Lung (tissue), 12 donors: ENCODE results near the gene KLHL6. TPM values are rescaled to one million over a fixed set of nuclear protein-coding genes. Genes with fewer than 3 reads are reported as not detected.

Experiments used
- ATAC-seq: fragments of 200-7000 bp; cut with Tn5 transposase; one replicate; pipeline ENCODE4 v1.9.1; 2020; ENCODE audit warnings: moderate number of reproducible peaks; ENCODE audit not compliant: insufficient read depth, low FRiP score
- DNase-seq, 3 donors: peaks; one replicate each; pipeline ENCODE4 v3.0.0-alpha.2; 2013 to 2017
- H3K27ac ChIP-seq, 2 donors: one replicate each; pipeline ENCODE4 v1.5.1; 2013; ENCODE audit warnings: mild to moderate bottlenecking in 2 of 2, moderate library complexity in 2 of 2, control low read depth in 1 of 2, inconsistent platforms in 1 of 2, low read depth in 1 of 2, low read length in 1 of 2
- H3K27me3 ChIP-seq, 3 donors: one replicate each; pipeline ENCODE4 v1.5.1; 2013; ENCODE audit warnings: low read length in 2 of 3; ENCODE audit not compliant: control insufficient read depth in 3 of 3, insufficient read depth in 3 of 3
- H3K36me3 ChIP-seq, 4 donors: one replicate each; pipeline ENCODE4 v1.5.1; 2013; ENCODE audit warnings: low read length in 4 of 4, mild to moderate bottlenecking in 1 of 4, moderate library complexity in 1 of 4; ENCODE audit not compliant: control insufficient read depth in 4 of 4, insufficient read depth in 4 of 4
- H3K4me1 ChIP-seq, 5 donors: one replicate each; pipeline ENCODE4 v1.5.1; 2013; ENCODE audit warnings: low read length in 5 of 5, mild to moderate bottlenecking in 2 of 5, moderate library complexity in 1 of 5; ENCODE audit not compliant: control insufficient read depth in 5 of 5, insufficient read depth in 5 of 5
- H3K4me3 ChIP-seq: one replicate; pipeline ENCODE4 v1.5.1; 2013; ENCODE audit warnings: mild to moderate bottlenecking, control low read depth, moderate library complexity
- H3K9ac ChIP-seq, 2 donors: one replicate each; pipeline ENCODE4 v1.5.1; 2013; ENCODE audit warnings: low read length in 2 of 2, control low read depth in 1 of 2; ENCODE audit not compliant: insufficient read depth in 1 of 2
- H3K9me3 ChIP-seq, 4 donors: one replicate each; pipeline ENCODE4 v1.5.1; 2013; ENCODE audit warnings: low read length in 3 of 4, mild to moderate bottlenecking in 1 of 4, moderate library complexity in 1 of 4; ENCODE audit not compliant: control insufficient read depth in 4 of 4, insufficient read depth in 3 of 4
- CTCF ChIP-seq: IDR thresholded peaks from 2 replicates; pipeline ENCODE4 v1.5.1; 2012; ENCODE audit warnings: mild to moderate bottlenecking; ENCODE audit errors: control extremely low read depth, extremely low read depth
- WGBS, 2 donors: extraction: QIAGEN DNeasy Blood & Tissue Kit; methylation state at CpG; one replicate each; pipeline ENCODE4 v1.1.7; 2013; 5-methylcytosine and 5-hydroxymethylcytosine counted together
- polyA plus RNA-seq, 2 donors: library from polyadenylated mRNA; stranded (reverse); fragments of 200-250 nt; gene quantifications; one replicate each; pipeline ENCODE4 v1.2.1, GENCODE V29; 2013
- total RNA-seq, 2 donors: library from RNA; depleted of rRNA in 1 of 2; stranded (reverse); fragments of >200 nt in 1 of 2; gene quantifications; one replicate each; pipeline ENCODE4 v1.2.1, GENCODE V29; 2014 to 2021
- donor health status: control.
- donor health status: control.
- donor health status: Bipolar disorder and iron deficiency.
- donor health status: healthy.
- donor health status: DM: yes; HTN: yes; CAD: no.

Gene KLHL6
- total and polyA plus RNA-seq, 4 donors = 3.4 to 18.0 (median 14.1) TPM

- Histone ChIP-seq H3K9me3 (no peaks in the 10 kb centered on the region), H3K4me1 (no peaks in the 10 kb centered on the region), H3K4me3 (no peak overlapping the region), H3K36me3 (peaks cover 0 to 8% (median 1%) of the 10 kb centered on the region in 4 donors), H3K27me3 (no peaks in the 10 kb centered on the region), H3K9ac (no peak overlapping the region), H3K27ac (no peak overlapping the region)
- DNase-seq = no peak
- WGBS, 2 donors = 87 to 89% methylated on average over 2 of the region's 2 CpGs
- ATAC-seq = no peak
- no peak for TF ChIP-seq CTCF
Observed at GRCh38 chr3:183494341-183494740, 61.2 kb downstream of the KLHL6 start.

- no peaks in the 10 kb centered on the region for H3K9me3 ChIP-seq
- ATAC-seq (no peak), DNase-seq (no peak)
- no peak overlapping the region for H3K27ac ChIP-seq
- no peak overlapping the region for H3K9ac ChIP-seq
- TF ChIP-seq CTCF = no peak
- peaks cover 0 to 8% (median 1%) of the 10 kb centered on the region in 4 donors for H3K36me3 ChIP-seq
- WGBS, 2 donors = 91 to 93% methylated on average over 4 of the region's 4 CpGs
- no peak overlapping the region for H3K4me3 ChIP-seq
- H3K4me1 ChIP-seq = no peaks in the 10 kb centered on the region
- no peaks in the 10 kb centered on the region for H3K27me3 ChIP-seq
Observed at GRCh38 chr3:183493296-183494045, 62.0 kb downstream of the KLHL6 start.

GRCh38 chr3:183492849-183493179, 62.7 kb downstream of the KLHL6 start:
- Histone ChIP-seq H3K27me3 (no peaks in the 10 kb centered on the region), H3K4me3 (no peak overlapping the region), H3K9ac (no peak overlapping the region), H3K4me1 (peaks cover 0 to 4% (median 0%) of the 10 kb centered on the region in 5 donors), H3K27ac (no peak overlapping the region), H3K9me3 (no peaks in the 10 kb centered on the region), H3K36me3 (peaks cover 0 to 8% (median 1%) of the 10 kb centered on the region in 4 donors)
- TF ChIP-seq CTCF = no peak
- WGBS, 2 donors = 79 to 81% methylated on average over 4 of the region's 4 CpGs
- ATAC-seq (no peak), DNase-seq (no peak)
